ENCODE measurements around the gene KDM3B.

KDM3B gene

GRCh38 chr5:138360941-138361452, 8.5 kb downstream of the KDM3B start:
- no peaks in the 10 kb centered on the region for H3K9me3 ChIP-seq (ENCODE audit: control insufficient read depth in 1 of 2, low read length in 2 of 2)
- no peak overlapping the region for H3K27ac ChIP-seq (ENCODE audit: low read depth, low read length)
- H3K36me3 ChIP-seq (ENCODE audit: control insufficient read depth in 1 of 2, insufficient read depth in 2 of 2, low read length in 2 of 2): no peaks in the 10 kb centered on the region
- H3K9ac ChIP-seq (ENCODE audit: low read depth in 1 of 2, low read length in 2 of 2): no peak overlapping the region
- H3K27me3 ChIP-seq (ENCODE audit: control insufficient read depth in 1 of 2, insufficient read depth in 2 of 2, low read length in 2 of 2): no peaks in the 10 kb centered on the region
- H3K4me1 ChIP-seq (ENCODE audit: control insufficient read depth in 1 of 2, insufficient read depth in 2 of 2, low read length in 2 of 2): no peaks in the 10 kb centered on the region
- no peak overlapping the region for H3K4me3 ChIP-seq (ENCODE audit: low read depth in 1 of 2, low read length in 2 of 2)

- Histone ChIP-seq H3K27me3 (ENCODE audit: control insufficient read depth in 1 of 2, insufficient read depth in 2 of 2, low read length in 2 of 2) (no peaks in the 10 kb centered on the region), H3K36me3 (ENCODE audit: control insufficient read depth in 1 of 2, insufficient read depth in 2 of 2, low read length in 2 of 2) (no peaks in the 10 kb centered on the region), H3K9me3 (ENCODE audit: control insufficient read depth in 1 of 2, low read length in 2 of 2) (no peaks in the 10 kb centered on the region), H3K4me3 (ENCODE audit: low read depth in 1 of 2, low read length in 2 of 2) (no peak overlapping the region), H3K27ac (ENCODE audit: low read depth, low read length) (no peak overlapping the region), H3K9ac (ENCODE audit: low read depth in 1 of 2, low read length in 2 of 2) (no peak overlapping the region), H3K4me1 (ENCODE audit: control insufficient read depth in 1 of 2, insufficient read depth in 2 of 2, low read length in 2 of 2) (peaks cover 6 to 7% of the 10 kb centered on the region in 2 donors)
Measured at GRCh38 chr5:138364576-138364975, 12.1 kb downstream of the KDM3B start.

- Histone ChIP-seq H3K9me3 (ENCODE audit: control insufficient read depth in 1 of 2, low read length in 2 of 2) (no peaks in the 10 kb centered on the region), H3K9ac (ENCODE audit: low read depth in 1 of 2, low read length in 2 of 2) (no peak overlapping the region), H3K27ac (ENCODE audit: low read depth, low read length) (no peak overlapping the region), H3K4me1 (ENCODE audit: control insufficient read depth in 1 of 2, insufficient read depth in 2 of 2, low read length in 2 of 2) (peaks cover 7% of the 10 kb centered on the region in 2 donors), H3K4me3 (ENCODE audit: low read depth in 1 of 2, low read length in 2 of 2) (no peak overlapping the region), H3K36me3 (ENCODE audit: control insufficient read depth in 1 of 2, insufficient read depth in 2 of 2, low read length in 2 of 2) (no peaks in the 10 kb centered on the region), H3K27me3 (ENCODE audit: control insufficient read depth in 1 of 2, insufficient read depth in 2 of 2, low read length in 2 of 2) (no peaks in the 10 kb centered on the region)
Measured at GRCh38 chr5:138366632-138367382, 14.3 kb downstream of the KDM3B start.

- no peak overlapping the region for H3K27ac ChIP-seq (ENCODE audit: low read depth, low read length)
- no peak overlapping the region for H3K9ac ChIP-seq (ENCODE audit: low read depth in 1 of 2, low read length in 2 of 2)
- H3K4me1 ChIP-seq (ENCODE audit: control insufficient read depth in 1 of 2, insufficient read depth in 2 of 2, low read length in 2 of 2): peaks cover 7% of the 10 kb centered on the region in 2 donors
- H3K27me3 ChIP-seq (ENCODE audit: control insufficient read depth in 1 of 2, insufficient read depth in 2 of 2, low read length in 2 of 2): no peaks in the 10 kb centered on the region
- no peaks in the 10 kb centered on the region for H3K9me3 ChIP-seq (ENCODE audit: control insufficient read depth in 1 of 2, low read length in 2 of 2)
- H3K4me3 ChIP-seq (ENCODE audit: low read depth in 1 of 2, low read length in 2 of 2): no peak overlapping the region
- H3K36me3 ChIP-seq (ENCODE audit: control insufficient read depth in 1 of 2, insufficient read depth in 2 of 2, low read length in 2 of 2): peaks cover 0 to 18% of the 10 kb centered on the region in 2 donors
Measured at GRCh38 chr5:138369261-138369660, 16.8 kb downstream of the KDM3B start.

GRCh38 chr5:138369706-138370105, 17.2 kb downstream of the KDM3B start:
- Histone ChIP-seq H3K9ac (ENCODE audit: low read depth in 1 of 2, low read length in 2 of 2) (no peak overlapping the region), H3K36me3 (ENCODE audit: control insufficient read depth in 1 of 2, insufficient read depth in 2 of 2, low read length in 2 of 2) (peaks cover 0 to 21% of the 10 kb centered on the region in 2 donors), H3K4me1 (ENCODE audit: control insufficient read depth in 1 of 2, insufficient read depth in 2 of 2, low read length in 2 of 2) (peaks cover 7% of the 10 kb centered on the region in 2 donors), H3K4me3 (ENCODE audit: low read depth in 1 of 2, low read length in 2 of 2) (no peak overlapping the region), H3K27me3 (ENCODE audit: control insufficient read depth in 1 of 2, insufficient read depth in 2 of 2, low read length in 2 of 2) (no peaks in the 10 kb centered on the region), H3K9me3 (ENCODE audit: control insufficient read depth in 1 of 2, low read length in 2 of 2) (no peaks in the 10 kb centered on the region), H3K27ac (ENCODE audit: low read depth, low read length) (no peak overlapping the region)

- Histone ChIP-seq H3K9me3 (ENCODE audit: control insufficient read depth in 1 of 2, low read length in 2 of 2) (no peaks in the 10 kb centered on the region), H3K4me1 (ENCODE audit: control insufficient read depth in 1 of 2, insufficient read depth in 2 of 2, low read length in 2 of 2) (peaks cover 7% of the 10 kb centered on the region in 2 donors), H3K4me3 (ENCODE audit: low read depth in 1 of 2, low read length in 2 of 2) (no peak overlapping the region), H3K9ac (ENCODE audit: low read depth in 1 of 2, low read length in 2 of 2) (no peak overlapping the region), H3K27me3 (ENCODE audit: control insufficient read depth in 1 of 2, insufficient read depth in 2 of 2, low read length in 2 of 2) (no peaks in the 10 kb centered on the region), H3K36me3 (ENCODE audit: control insufficient read depth in 1 of 2, insufficient read depth in 2 of 2, low read length in 2 of 2) (peaks cover 0 to 25% of the 10 kb centered on the region in 2 donors), H3K27ac (ENCODE audit: low read depth, low read length) (no peak overlapping the region)
Measured at GRCh38 chr5:138370537-138370936, 18.1 kb downstream of the KDM3B start.

GRCh38 chr5:138371454-138371853, 19.0 kb downstream of the KDM3B start:
- Histone ChIP-seq H3K27me3 (ENCODE audit: control insufficient read depth in 1 of 2, insufficient read depth in 2 of 2, low read length in 2 of 2) (no peaks in the 10 kb centered on the region), H3K4me3 (ENCODE audit: low read depth in 1 of 2, low read length in 2 of 2) (no peak overlapping the region), H3K9ac (ENCODE audit: low read depth in 1 of 2, low read length in 2 of 2) (no peak overlapping the region), H3K9me3 (ENCODE audit: control insufficient read depth in 1 of 2, low read length in 2 of 2) (no peaks in the 10 kb centered on the region), H3K36me3 (ENCODE audit: control insufficient read depth in 1 of 2, insufficient read depth in 2 of 2, low read length in 2 of 2) (peaks cover 0 to 29% of the 10 kb centered on the region in 2 donors), H3K27ac (ENCODE audit: low read depth, low read length) (no peak overlapping the region), H3K4me1 (ENCODE audit: control insufficient read depth in 1 of 2, insufficient read depth in 2 of 2, low read length in 2 of 2) (peaks cover 3 to 7% of the 10 kb centered on the region in 2 donors)

GRCh38 chr5:138372225-138372624, 19.7 kb downstream of the KDM3B start:
- H3K27me3 ChIP-seq (ENCODE audit: control insufficient read depth in 1 of 2, insufficient read depth in 2 of 2, low read length in 2 of 2): no peaks in the 10 kb centered on the region
- no peak overlapping the region for H3K27ac ChIP-seq (ENCODE audit: low read depth, low read length)
- peaks cover 0 to 7% of the 10 kb centered on the region in 2 donors for H3K4me1 ChIP-seq (ENCODE audit: control insufficient read depth in 1 of 2, insufficient read depth in 2 of 2, low read length in 2 of 2)
- H3K4me3 ChIP-seq (ENCODE audit: low read depth in 1 of 2, low read length in 2 of 2): no peak overlapping the region
- H3K36me3 ChIP-seq (ENCODE audit: control insufficient read depth in 1 of 2, insufficient read depth in 2 of 2, low read length in 2 of 2): peaks cover 6 to 36% of the 10 kb centered on the region in 2 donors
- H3K9ac ChIP-seq (ENCODE audit: low read depth in 1 of 2, low read length in 2 of 2): no peak overlapping the region
- no peaks in the 10 kb centered on the region for H3K9me3 ChIP-seq (ENCODE audit: control insufficient read depth in 1 of 2, low read length in 2 of 2)

- no peak overlapping the region for H3K27ac ChIP-seq (ENCODE audit: low read depth, low read length)
- H3K27me3 ChIP-seq (ENCODE audit: control insufficient read depth in 1 of 2, insufficient read depth in 2 of 2, low read length in 2 of 2): no peaks in the 10 kb centered on the region
- H3K4me3 ChIP-seq (ENCODE audit: low read depth in 1 of 2, low read length in 2 of 2): no peak overlapping the region
- H3K36me3 ChIP-seq (ENCODE audit: control insufficient read depth in 1 of 2, insufficient read depth in 2 of 2, low read length in 2 of 2): peaks cover 10 to 40% of the 10 kb centered on the region in 2 donors
- H3K4me1 ChIP-seq (ENCODE audit: control insufficient read depth in 1 of 2, insufficient read depth in 2 of 2, low read length in 2 of 2): peaks cover 0 to 7% of the 10 kb centered on the region in 2 donors
- no peak overlapping the region for H3K9ac ChIP-seq (ENCODE audit: low read depth in 1 of 2, low read length in 2 of 2)
- H3K9me3 ChIP-seq (ENCODE audit: control insufficient read depth in 1 of 2, low read length in 2 of 2): no peaks in the 10 kb centered on the region
Measured at GRCh38 chr5:138372653-138373052, 20.2 kb downstream of the KDM3B start.

GRCh38 chr5:138382347-138382746, 29.9 kb downstream of the KDM3B start:
- Histone ChIP-seq H3K4me3 (ENCODE audit: low read depth in 1 of 2, low read length in 2 of 2) (no peak overlapping the region), H3K27ac (ENCODE audit: low read depth, low read length) (no peak overlapping the region), H3K9me3 (ENCODE audit: control insufficient read depth in 1 of 2, low read length in 2 of 2) (no peaks in the 10 kb centered on the region), H3K36me3 (ENCODE audit: control insufficient read depth in 1 of 2, insufficient read depth in 2 of 2, low read length in 2 of 2) (peaks cover 44 to 79% of the 10 kb centered on the region in 2 donors), H3K4me1 (ENCODE audit: control insufficient read depth in 1 of 2, insufficient read depth in 2 of 2, low read length in 2 of 2) (no peaks in the 10 kb centered on the region), H3K27me3 (ENCODE audit: control insufficient read depth in 1 of 2, insufficient read depth in 2 of 2, low read length in 2 of 2) (no peaks in the 10 kb centered on the region), H3K9ac (ENCODE audit: low read depth in 1 of 2, low read length in 2 of 2) (no peak overlapping the region)
